Endothelial cell (in vitro differentiated cells): ENCODE measurements around the gene KSR2. TPM values are rescaled to one million over a fixed set of nuclear protein-coding genes. Genes with fewer than 3 reads are reported as not detected.
A peak's percentile ranks its signal among the peaks of the same experiment; 100 is the strongest.

ENCODE experiments used
- DNase-seq: peaks from one replicate; pipeline ENCODE4 v3.0.0; 2021; ENCODE audit warnings: low spot score
- H3K27ac Mint-ChIP-seq: one replicate; pipeline ENCODE4 v1.8.0; 2021; ENCODE audit warnings: mixed read lengths, inconsistent platforms; ENCODE audit not compliant: unreplicated experiment
- H3K27me3 Mint-ChIP-seq: one replicate; pipeline ENCODE4 v1.8.0; 2021; ENCODE audit warnings: mild to moderate bottlenecking, moderate library complexity, mixed read lengths, inconsistent platforms; ENCODE audit not compliant: unreplicated experiment
- H3K36me3 Mint-ChIP-seq: one replicate; pipeline ENCODE4 v1.8.0; 2021; ENCODE audit warnings: mild to moderate bottlenecking, low read depth, mixed read lengths, inconsistent platforms; ENCODE audit not compliant: unreplicated experiment
- H3K4me1 Mint-ChIP-seq: one replicate; pipeline ENCODE4 v1.8.0; 2021; ENCODE audit warnings: mild to moderate bottlenecking, mixed read lengths, inconsistent platforms; ENCODE audit not compliant: unreplicated experiment
- H3K4me3 Mint-ChIP-seq: one replicate; pipeline ENCODE4 v1.8.0; 2021; ENCODE audit warnings: mild to moderate bottlenecking, mixed read lengths, inconsistent platforms; ENCODE audit not compliant: unreplicated experiment
- H3K9me3 Mint-ChIP-seq: one replicate; pipeline ENCODE4 v1.8.0; 2021; ENCODE audit warnings: mixed read lengths, inconsistent platforms; ENCODE audit not compliant: unreplicated experiment
- CTCF ChIP-seq: fragments of 200-600 bp; sonication (generic); IDR thresholded peaks from one replicate; pipeline ENCODE4 v1.5.0; 2021; ENCODE audit warnings: antibody characterized with exemption; ENCODE audit not compliant: unreplicated experiment
- total RNA-seq: library from RNA; stranded (reverse); fragmentation: NEBNext Ultra II Directional; extraction: Animal tissue kit (Norgen Biotek cat#: 25700); gene quantifications from one replicate; pipeline ENCODE4 v1.2.1, GENCODE V29; 2021; ENCODE audit not compliant: unreplicated experiment

Gene KSR2
- total RNA-seq, 1 donor from 2014 or later = 0.05 TPM

GRCh38 chr12:117882603-117883184, 86.1 kb downstream of the KSR2 start:
- TF ChIP-seq CTCF = no peak
- no peak overlapping the region for H3K4me3 Mint-ChIP-seq
- H3K4me1 Mint-ChIP-seq = no peaks in the 10 kb centered on the region
- DNase-seq = no peak
- peaks cover 2% of the 10 kb centered on the region for H3K27me3 Mint-ChIP-seq
- H3K36me3 Mint-ChIP-seq = no peaks in the 10 kb centered on the region
- no peaks in the 10 kb centered on the region for H3K9me3 Mint-ChIP-seq
- no peak overlapping the region for H3K27ac Mint-ChIP-seq

DNA sequence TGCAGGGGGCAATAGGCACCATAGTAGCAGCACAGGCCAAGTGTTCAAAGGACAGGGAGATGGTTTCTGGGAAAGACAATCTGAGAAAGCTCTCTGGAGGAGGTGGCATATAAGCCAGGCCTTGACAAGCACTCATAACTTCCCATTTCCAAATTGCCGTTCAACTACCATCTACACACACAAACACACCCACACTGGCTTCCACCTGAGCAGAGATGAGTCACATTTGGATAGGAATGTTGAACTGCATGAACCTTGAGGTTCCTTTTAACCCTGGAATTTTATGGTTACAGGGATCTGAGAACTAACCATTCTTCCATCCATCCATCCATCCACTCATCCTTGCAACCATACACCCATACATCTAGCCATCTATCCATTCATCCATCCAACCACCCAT, 86.6 kb downstream of the KSR2 start:
- DNase-seq = no peak
- no peak overlapping the region for H3K27ac Mint-ChIP-seq
- TF ChIP-seq CTCF = no peak
- no peak overlapping the region for H3K4me3 Mint-ChIP-seq
- peaks cover 2% of the 10 kb centered on the region for H3K27me3 Mint-ChIP-seq
- H3K36me3 Mint-ChIP-seq = no peaks in the 10 kb centered on the region
- H3K9me3 Mint-ChIP-seq = no peaks in the 10 kb centered on the region
- H3K4me1 Mint-ChIP-seq = no peaks in the 10 kb centered on the region

DNA sequence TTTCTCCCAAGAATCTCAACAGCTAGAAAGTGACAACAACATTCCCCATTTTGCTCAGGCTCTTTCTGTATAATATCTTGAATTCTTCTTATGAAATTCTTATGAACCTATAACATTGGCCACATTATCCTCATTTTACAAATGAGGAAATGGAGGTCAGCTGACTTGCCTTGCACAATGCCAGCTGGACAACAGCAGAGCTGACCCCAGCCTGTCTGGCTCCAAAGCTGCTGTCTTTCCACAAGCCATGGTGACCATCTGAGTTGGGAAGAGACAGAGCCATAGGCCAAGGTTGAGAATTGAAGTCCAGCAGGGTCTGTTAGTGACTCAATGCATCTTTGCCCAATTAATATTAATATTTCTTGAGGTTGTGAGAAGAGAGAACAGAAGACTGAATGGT, 87.3 kb downstream of the KSR2 start:
- H3K27ac Mint-ChIP-seq = no peak overlapping the region
- H3K36me3 Mint-ChIP-seq = no peaks in the 10 kb centered on the region
- no peak for DNase-seq
- H3K4me3 Mint-ChIP-seq = no peak overlapping the region
- no peaks in the 10 kb centered on the region for H3K4me1 Mint-ChIP-seq
- no peaks in the 10 kb centered on the region for H3K9me3 Mint-ChIP-seq
- TF ChIP-seq CTCF = no peak
- peaks cover 2% of the 10 kb centered on the region for H3K27me3 Mint-ChIP-seq

DNA sequence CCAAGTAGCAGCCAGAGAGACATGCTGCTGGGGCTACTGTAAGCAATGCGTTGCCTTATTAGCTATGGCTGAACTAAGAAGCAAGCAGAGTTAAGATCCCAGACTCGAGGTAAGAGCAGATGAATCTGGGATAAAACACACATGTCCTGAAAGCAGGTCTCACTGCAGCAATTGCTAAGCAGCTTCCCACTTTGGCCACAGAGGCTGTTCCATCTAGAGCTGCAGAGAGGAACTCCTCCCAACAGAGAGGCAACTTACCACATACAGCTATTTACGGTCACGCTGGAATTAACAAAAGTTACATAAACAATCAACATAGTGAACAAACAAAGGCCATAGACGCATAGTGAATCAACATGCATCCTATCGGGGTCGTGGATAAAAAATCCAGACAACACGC, 90.2 kb downstream of the KSR2 start:
- no peaks in the 10 kb centered on the region for H3K9me3 Mint-ChIP-seq
- no peak for TF ChIP-seq CTCF
- DNase-seq = no peak
- H3K4me3 Mint-ChIP-seq = no peak overlapping the region
- peaks cover 2% of the 10 kb centered on the region for H3K27me3 Mint-ChIP-seq
- peaks cover 5% of the 10 kb centered on the region for H3K4me1 Mint-ChIP-seq
- no peak overlapping the region for H3K27ac Mint-ChIP-seq
- H3K36me3 Mint-ChIP-seq = no peaks in the 10 kb centered on the region

DNA sequence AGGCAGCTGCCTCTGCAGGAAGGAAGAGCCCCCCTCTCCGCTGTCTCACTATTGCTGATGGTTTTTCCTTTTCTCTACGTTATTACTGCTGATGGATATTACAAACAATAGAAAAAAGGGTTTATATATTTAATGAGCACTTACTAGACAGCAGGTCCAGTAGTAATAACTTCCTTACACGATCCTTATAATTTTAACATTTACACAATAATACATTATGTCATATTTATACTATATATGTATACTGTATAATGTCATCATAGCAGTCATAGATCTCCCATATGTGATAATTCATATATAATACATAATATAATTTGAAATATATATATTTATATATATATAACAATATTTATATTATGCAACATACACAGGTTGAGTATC, 92.4 kb downstream of the KSR2 start:
- Mint-ChIP-seq H3K27me3 (no peaks in the 10 kb centered on the region), H3K9me3 (no peaks in the 10 kb centered on the region), H3K36me3 (no peaks in the 10 kb centered on the region), H3K27ac (peak overlapping the region; percentile 65), H3K4me1 (peaks cover 5% of the 10 kb centered on the region), H3K4me3 (no peak overlapping the region)
- no peak for DNase-seq
- no peak for TF ChIP-seq CTCF
